Measurements from ENCODE around the gene PAF1.
A peak's percentile ranks its signal among the peaks of the same experiment; 100 is the strongest.

DNA sequence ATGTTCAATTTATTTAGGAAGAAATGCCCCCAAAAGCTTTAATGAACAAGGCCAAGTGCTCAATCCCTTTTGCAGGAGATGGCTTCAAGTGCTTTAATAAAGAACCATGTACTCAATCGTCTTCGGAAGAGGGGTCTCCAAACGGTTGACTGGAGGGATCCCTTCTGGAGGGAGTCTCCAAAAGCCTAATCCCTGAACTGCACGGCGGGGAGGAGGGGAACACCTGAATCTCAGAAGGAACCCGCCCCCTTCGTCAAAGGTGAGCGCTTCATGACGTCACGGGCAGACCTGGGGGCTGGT is 505 bp downstream of the PAF1 start:
- TF ChIP-seq ZNF143 (CRISPR knock-in tag; IDR thresholded peaks at IDR 0.05) (no peak), TAF1 (CRISPR knock-in tag; IDR thresholded peaks at IDR 0.05) (no peak), PLRG1 (conservative IDR thresholded peaks at IDR 0.05) (no peak), MAZ (IDR thresholded peaks at IDR 0.05; ENCODE audit: borderline replicate concordance, low read depth, low read length) (no peak), MAZ (CRISPR knock-in tag; IDR thresholded peaks at IDR 0.05; ENCODE audit: low read depth) (no peak), ETV6 (CRISPR knock-in tag; conservative IDR thresholded peaks at IDR 0.05) (no peak), ESRRA (CRISPR knock-in tag; IDR thresholded peaks at IDR 0.05; ENCODE audit: low read depth) (no peak), PAX8 (CRISPR knock-in tag; IDR thresholded peaks at IDR 0.05; ENCODE audit: borderline replicate concordance) (no peak), ZNF354B (CRISPR knock-in tag; IDR thresholded peaks at IDR 0.05) (no peak), ARNT (IDR thresholded peaks at IDR 0.05) (no peak), CREB1 (IDR thresholded peaks at IDR 0.05) (peak; percentile 99), CREB1 (CRISPR knock-in tag; IDR thresholded peaks at IDR 0.05) (no peak), TCF7 (IDR thresholded peaks at IDR 0.05; ENCODE audit: low read depth) (no peak)
- TF ChIP-seq, protein P1, sequence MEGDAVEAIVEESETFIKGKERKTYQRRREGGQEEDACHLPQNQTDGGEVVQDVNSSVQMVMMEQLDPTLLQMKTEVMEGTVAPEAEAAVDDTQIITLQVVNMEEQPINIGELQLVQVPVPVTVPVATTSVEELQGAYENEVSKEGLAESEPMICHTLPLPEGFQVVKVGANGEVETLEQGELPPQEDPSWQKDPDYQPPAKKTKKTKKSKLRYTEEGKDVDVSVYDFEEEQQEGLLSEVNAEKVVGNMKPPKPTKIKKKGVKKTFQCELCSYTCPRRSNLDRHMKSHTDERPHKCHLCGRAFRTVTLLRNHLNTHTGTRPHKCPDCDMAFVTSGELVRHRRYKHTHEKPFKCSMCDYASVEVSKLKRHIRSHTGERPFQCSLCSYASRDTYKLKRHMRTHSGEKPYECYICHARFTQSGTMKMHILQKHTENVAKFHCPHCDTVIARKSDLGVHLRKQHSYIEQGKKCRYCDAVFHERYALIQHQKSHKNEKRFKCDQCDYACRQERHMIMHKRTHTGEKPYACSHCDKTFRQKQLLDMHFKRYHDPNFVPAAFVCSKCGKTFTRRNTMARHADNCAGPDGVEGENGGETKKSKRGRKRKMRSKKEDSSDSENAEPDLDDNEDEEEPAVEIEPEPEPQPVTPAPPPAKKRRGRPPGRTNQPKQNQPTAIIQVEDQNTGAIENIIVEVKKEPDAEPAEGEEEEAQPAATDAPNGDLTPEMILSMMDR (CRISPR knock-in tag; IDR thresholded peaks at IDR 0.05): no peak
- TF ChIP-seq, protein P2, sequence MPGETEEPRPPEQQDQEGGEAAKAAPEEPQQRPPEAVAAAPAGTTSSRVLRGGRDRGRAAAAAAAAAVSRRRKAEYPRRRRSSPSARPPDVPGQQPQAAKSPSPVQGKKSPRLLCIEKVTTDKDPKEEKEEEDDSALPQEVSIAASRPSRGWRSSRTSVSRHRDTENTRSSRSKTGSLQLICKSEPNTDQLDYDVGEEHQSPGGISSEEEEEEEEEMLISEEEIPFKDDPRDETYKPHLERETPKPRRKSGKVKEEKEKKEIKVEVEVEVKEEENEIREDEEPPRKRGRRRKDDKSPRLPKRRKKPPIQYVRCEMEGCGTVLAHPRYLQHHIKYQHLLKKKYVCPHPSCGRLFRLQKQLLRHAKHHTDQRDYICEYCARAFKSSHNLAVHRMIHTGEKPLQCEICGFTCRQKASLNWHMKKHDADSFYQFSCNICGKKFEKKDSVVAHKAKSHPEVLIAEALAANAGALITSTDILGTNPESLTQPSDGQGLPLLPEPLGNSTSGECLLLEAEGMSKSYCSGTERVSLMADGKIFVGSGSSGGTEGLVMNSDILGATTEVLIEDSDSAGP (CRISPR knock-in tag; IDR thresholded peaks at IDR 0.05; ENCODE audit: borderline replicate concordance): no peak
- TF ChIP-seq, protein P3, sequence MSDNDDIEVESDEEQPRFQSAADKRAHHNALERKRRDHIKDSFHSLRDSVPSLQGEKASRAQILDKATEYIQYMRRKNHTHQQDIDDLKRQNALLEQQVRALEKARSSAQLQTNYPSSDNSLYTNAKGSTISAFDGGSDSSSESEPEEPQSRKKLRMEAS (IDR thresholded peaks at IDR 0.05): no peak

Data from HepG2 (cell line).